NCI-H2029 (cell line): ENCODE data around the gene SLC39A6.
"Not testable (repeated sequence)": the region's sequence is repeated elsewhere in the genome, so short reads cannot be mapped to it uniquely, and the experiment has no call there.

Experiments used
- DNase-seq: peaks from one replicate; lab custom pipeline; 2025; lab: John Stamatoyannopoulos, UW

SLC39A6 gene

GRCh38 chr18:36135264-36135663, 6.1 kb upstream of the SLC39A6 start:
- no peak for DNase-seq

- no peak for DNase-seq
These were observed 3.6 kb upstream of the SLC39A6 start for GRCh38 chr18:36132756-36133155.

GRCh38 chr18:36131692-36132483, 2.7 kb upstream of the SLC39A6 start:
- no peak for DNase-seq

GRCh38 chr18:36130883-36131653, 1.9 kb upstream of the SLC39A6 start:
- no peak for DNase-seq

GRCh38 chr18:36130039-36130831, 1.1 kb upstream of the SLC39A6 start:
- DNase-seq: no peak

GRCh38 chr18:36128907-36129299, 237 bp downstream of the SLC39A6 start:
- DNase-seq: no peak

- no peak for DNase-seq
These were observed 640 bp downstream of the SLC39A6 start for GRCh38 chr18:36128530-36128870.

- DNase-seq: no peak
These were observed 1.2 kb downstream of the SLC39A6 start for GRCh38 chr18:36127836-36128529.

- DNase-seq: no peak
These were observed 2.5 kb downstream of the SLC39A6 start for GRCh38 chr18:36126668-36127067.

- no peak for DNase-seq
These were observed 4.3 kb downstream of the SLC39A6 start for GRCh38 chr18:36124841-36125240.

- no peak for DNase-seq
These were observed 8.8 kb downstream of the SLC39A6 start for GRCh38 chr18:36120297-36120696.

- DNase-seq: not testable (repeated sequence)
These were observed 12.4 kb downstream of the SLC39A6 start for GRCh38 chr18:36116771-36117170.

GRCh38 chr18:36114738-36115137, 14.4 kb downstream of the SLC39A6 start:
- no peak for DNase-seq

GRCh38 chr18:36114251-36114650, 14.9 kb downstream of the SLC39A6 start:
- DNase-seq: no peak

- DNase-seq: no peak
These were observed 16.8 kb downstream of the SLC39A6 start for GRCh38 chr18:36112302-36112701.

- DNase-seq: no peak
These were observed 19.4 kb downstream of the SLC39A6 start for GRCh38 chr18:36109737-36110136.

GRCh38 chr18:36108601-36109000, 20.5 kb downstream of the SLC39A6 start:
- DNase-seq: no peak

GRCh38 chr18:36108196-36108595, 20.9 kb downstream of the SLC39A6 start:
- DNase-seq: no peak

GRCh38 chr18:36107477-36107876, 21.7 kb downstream of the SLC39A6 start:
- DNase-seq: no peak

GRCh38 chr18:36104749-36105148, 24.4 kb downstream of the SLC39A6 start:
- no peak for DNase-seq

GRCh38 chr18:36101943-36102342, 27.2 kb downstream of the SLC39A6 start:
- no peak for DNase-seq

- no peak for DNase-seq
These were observed 29.8 kb downstream of the SLC39A6 start for GRCh38 chr18:36099311-36099710.
